Measurements from ENCODE around the gene UBAC2.

GRCh38 chr13:99313941-99314340 is 113.3 kb downstream of the UBAC2 start:
- TF ChIP-seq CTCF (IDR thresholded peaks at IDR 0.05; ENCODE audit: poor library complexity) = no peak
- no peak for TF ChIP-seq EZH2 (IDR thresholded peaks at IDR 0.05; ENCODE audit: borderline replicate concordance)
- TF ChIP-seq EZH2phosphoT487 (IDR thresholded peaks at IDR 0.05; ENCODE audit: low read depth, severe bottlenecking, unreplicated experiment) = no peak

All from hepatocyte (in vitro differentiated cells).